WTC11 (cell line): ENCODE data around the gene FGR. TPM values are rescaled to one million over a fixed set of nuclear protein-coding genes. Genes with fewer than 3 reads are reported as not detected.

Experiments used
- ATAC-seq: fragments of 200-7000 bp; cut with Tn5 transposase; 2 replicates; pipeline ENCODE4 v1.10.0; 2021; ENCODE audit warnings: mild to moderate bottlenecking, moderate library complexity
- CTCF ChIA-PET: fragments of 300-600 bp; sonication (Branson Sonifier 250); formaldehyde crosslinking; loops from one replicate; lab custom pipeline; 2021; ENCODE audit warnings: antibody characterized with exemption; lab: Charles Lee
- POLR2A ChIA-PET: fragments of 350-600 bp; sonication (Branson Sonifier 250); formaldehyde crosslinking; loops from one replicate; lab custom pipeline; 2021; ENCODE audit warnings: antibody characterized with exemption; lab: Charles Lee
- DNase-seq: peaks from one replicate; pipeline ENCODE4 v3.0.0; 2021; ENCODE audit warnings: low spot score
- H3K27ac Mint-ChIP-seq: 2 replicates; pipeline ENCODE4 v1.8.0; 2021; ENCODE audit warnings: mixed read lengths
- H3K27me3 Mint-ChIP-seq: 2 replicates; pipeline ENCODE4 v1.8.0; 2021; ENCODE audit warnings: low read depth, mild to moderate bottlenecking, moderate library complexity, mixed read lengths
- H3K36me3 Mint-ChIP-seq: 2 replicates; pipeline ENCODE4 v1.8.0; 2021; ENCODE audit warnings: mixed read lengths
- H3K4me1 Mint-ChIP-seq: 2 replicates; pipeline ENCODE4 v1.8.0; 2022; ENCODE audit warnings: mixed read lengths
- H3K4me3 Mint-ChIP-seq: 2 replicates; pipeline ENCODE4 v1.8.0; 2021; ENCODE audit warnings: mild to moderate bottlenecking, moderate library complexity, mixed read lengths
- H3K9me3 Mint-ChIP-seq: 2 replicates; pipeline ENCODE4 v1.8.0; 2021; ENCODE audit warnings: mixed read lengths
- EMX1 ChIP-seq: fragments of 250-450 bp; sonication (Bioruptor Pico); IDR thresholded peaks from 2 replicates; pipeline ENCODE4 v1.8.0; 2021; ENCODE audit warnings: mild to moderate bottlenecking
- ETV6 ChIP-seq: sonication (generic); formaldehyde crosslinking; IDR thresholded peaks from 2 replicates; pipeline ENCODE4 v1.8.1; 2022; ENCODE audit warnings: mild to moderate bottlenecking, missing genetic modification reagents
- JUN ChIP-seq: sonication (generic); formaldehyde crosslinking; IDR thresholded peaks from 2 replicates; pipeline ENCODE4 v1.8.0; 2023; ENCODE audit warnings: mild to moderate bottlenecking, missing genetic modification reagents
- NFE2L1 ChIP-seq: sonication (generic); formaldehyde crosslinking; IDR thresholded peaks from 2 replicates; pipeline ENCODE4 v1.8.1; 2023; ENCODE audit warnings: missing genetic modification reagents
- RELA ChIP-seq: sonication (generic); formaldehyde crosslinking; IDR thresholded peaks from 2 replicates; pipeline ENCODE4 v1.8.1; 2022; ENCODE audit warnings: missing genetic modification reagents, mild to moderate bottlenecking, borderline replicate concordance
- RORB ChIP-seq: fragments of 250-450 bp; sonication (Bioruptor Pico); IDR thresholded peaks from 2 replicates; pipeline ENCODE4 v1.9.0; 2021; ENCODE audit warnings: mild to moderate bottlenecking
- SMAD3 ChIP-seq: sonication (generic); formaldehyde crosslinking; IDR thresholded peaks from 2 replicates; pipeline ENCODE4 v1.8.0; 2022; ENCODE audit warnings: missing genetic modification reagents, mild to moderate bottlenecking, borderline replicate concordance
- ZNF121 ChIP-seq: sonication (generic); formaldehyde crosslinking; IDR thresholded peaks from 2 replicates; pipeline ENCODE4 v1.8.0; 2023; ENCODE audit warnings: missing genetic modification reagents
- ZNF416 ChIP-seq: fragments of 250-450 bp; sonication (Bioruptor Pico); IDR thresholded peaks from 2 replicates; pipeline ENCODE4 v1.9.0; 2021; ENCODE audit warnings: mild to moderate bottlenecking, inconsistent platforms
- ZNF423 ChIP-seq: fragments of 250-450 bp; sonication (Bioruptor Pico); IDR thresholded peaks from 2 replicates; pipeline ENCODE4 v2.1.2; 2022; ENCODE audit warnings: mild to moderate bottlenecking, moderate library complexity
- total RNA-seq: library from RNA; stranded (reverse); gene quantifications from 3 replicates; pipeline ENCODE4 v1.2.3, GENCODE V29; 2021
- TF ChIP-seq, protein P1 (sequence below): fragments of 250-450 bp; sonication (Bioruptor Pico); IDR thresholded peaks from 2 replicates; pipeline ENCODE4 v1.9.0; 2021; ENCODE audit warnings: mild to moderate bottlenecking, borderline replicate concordance
- TF ChIP-seq, protein P2 (sequence below): fragments of 250-450 bp; sonication (Bioruptor Pico); IDR thresholded peaks from 2 replicates; pipeline ENCODE4 v1.9.0; 2021; ENCODE audit warnings: mild to moderate bottlenecking
- TF ChIP-seq, protein P3 (sequence below): sonication (generic); formaldehyde crosslinking; IDR thresholded peaks from 2 replicates; pipeline ENCODE4 v1.8.1; 2022; ENCODE audit warnings: missing genetic modification reagents, borderline replicate concordance
- TF ChIP-seq, protein P4 (sequence below): sonication (generic); formaldehyde crosslinking; IDR thresholded peaks from 2 replicates; pipeline ENCODE4 v1.8.0; 2023; ENCODE audit warnings: missing genetic modification reagents
- TF ChIP-seq, protein P5 (sequence below): sonication (generic); formaldehyde crosslinking; IDR thresholded peaks from 2 replicates; pipeline ENCODE4 v1.8.1; 2022; ENCODE audit warnings: mild to moderate bottlenecking, moderate library complexity, missing genetic modification reagents
- TF ChIP-seq, protein P6 (sequence below): sonication (generic); formaldehyde crosslinking; IDR thresholded peaks from 2 replicates; pipeline ENCODE4 v1.8.1; 2022; ENCODE audit warnings: low read depth, missing genetic modification reagents, borderline replicate concordance
- TF ChIP-seq, protein P7 (sequence below): sonication (generic); formaldehyde crosslinking; IDR thresholded peaks from 2 replicates; pipeline ENCODE4 v1.8.0; 2022; ENCODE audit warnings: mild to moderate bottlenecking, missing genetic modification reagents
- TF ChIP-seq, protein P8 (sequence below): sonication (generic); formaldehyde crosslinking; IDR thresholded peaks from 2 replicates; pipeline ENCODE4 v1.8.0; 2022; ENCODE audit warnings: mild to moderate bottlenecking, missing genetic modification reagents

The FGR gene
- total RNA-seq, 1 experiment from 2014 or later = 0.77 TPM

DNA sequence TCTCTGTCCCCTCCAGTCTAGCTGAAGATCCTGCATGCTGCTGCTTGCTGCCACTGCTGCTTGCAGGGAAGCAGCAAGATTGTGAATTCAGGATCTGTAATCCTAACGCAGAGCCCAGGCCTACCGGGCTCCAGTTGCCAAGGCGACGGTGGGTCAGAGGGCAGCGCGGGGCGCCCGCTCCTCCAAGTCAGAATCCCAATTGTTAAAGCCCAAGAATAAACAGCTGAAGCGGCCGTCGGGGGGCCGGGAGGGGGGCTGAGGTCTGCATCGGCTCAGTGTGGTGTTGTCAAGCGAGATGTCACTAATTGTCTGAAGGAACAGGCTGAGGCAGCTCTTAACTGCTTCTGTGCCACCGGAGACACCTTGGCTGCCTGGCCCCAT, 67.8 kb downstream of the FGR start (continued):
- TF ChIP-seq, protein P1, sequence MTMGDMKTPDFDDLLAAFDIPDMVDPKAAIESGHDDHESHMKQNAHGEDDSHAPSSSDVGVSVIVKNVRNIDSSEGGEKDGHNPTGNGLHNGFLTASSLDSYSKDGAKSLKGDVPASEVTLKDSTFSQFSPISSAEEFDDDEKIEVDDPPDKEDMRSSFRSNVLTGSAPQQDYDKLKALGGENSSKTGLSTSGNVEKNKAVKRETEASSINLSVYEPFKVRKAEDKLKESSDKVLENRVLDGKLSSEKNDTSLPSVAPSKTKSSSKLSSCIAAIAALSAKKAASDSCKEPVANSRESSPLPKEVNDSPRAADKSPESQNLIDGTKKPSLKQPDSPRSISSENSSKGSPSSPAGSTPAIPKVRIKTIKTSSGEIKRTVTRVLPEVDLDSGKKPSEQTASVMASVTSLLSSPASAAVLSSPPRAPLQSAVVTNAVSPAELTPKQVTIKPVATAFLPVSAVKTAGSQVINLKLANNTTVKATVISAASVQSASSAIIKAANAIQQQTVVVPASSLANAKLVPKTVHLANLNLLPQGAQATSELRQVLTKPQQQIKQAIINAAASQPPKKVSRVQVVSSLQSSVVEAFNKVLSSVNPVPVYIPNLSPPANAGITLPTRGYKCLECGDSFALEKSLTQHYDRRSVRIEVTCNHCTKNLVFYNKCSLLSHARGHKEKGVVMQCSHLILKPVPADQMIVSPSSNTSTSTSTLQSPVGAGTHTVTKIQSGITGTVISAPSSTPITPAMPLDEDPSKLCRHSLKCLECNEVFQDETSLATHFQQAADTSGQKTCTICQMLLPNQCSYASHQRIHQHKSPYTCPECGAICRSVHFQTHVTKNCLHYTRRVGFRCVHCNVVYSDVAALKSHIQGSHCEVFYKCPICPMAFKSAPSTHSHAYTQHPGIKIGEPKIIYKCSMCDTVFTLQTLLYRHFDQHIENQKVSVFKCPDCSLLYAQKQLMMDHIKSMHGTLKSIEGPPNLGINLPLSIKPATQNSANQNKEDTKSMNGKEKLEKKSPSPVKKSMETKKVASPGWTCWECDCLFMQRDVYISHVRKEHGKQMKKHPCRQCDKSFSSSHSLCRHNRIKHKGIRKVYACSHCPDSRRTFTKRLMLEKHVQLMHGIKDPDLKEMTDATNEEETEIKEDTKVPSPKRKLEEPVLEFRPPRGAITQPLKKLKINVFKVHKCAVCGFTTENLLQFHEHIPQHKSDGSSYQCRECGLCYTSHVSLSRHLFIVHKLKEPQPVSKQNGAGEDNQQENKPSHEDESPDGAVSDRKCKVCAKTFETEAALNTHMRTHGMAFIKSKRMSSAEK (CRISPR knock-in tag) = no peak
- TF ChIP-seq RELA (CRISPR knock-in tag) (no peak), ZNF121 (CRISPR knock-in tag) (no peak)

DNA sequence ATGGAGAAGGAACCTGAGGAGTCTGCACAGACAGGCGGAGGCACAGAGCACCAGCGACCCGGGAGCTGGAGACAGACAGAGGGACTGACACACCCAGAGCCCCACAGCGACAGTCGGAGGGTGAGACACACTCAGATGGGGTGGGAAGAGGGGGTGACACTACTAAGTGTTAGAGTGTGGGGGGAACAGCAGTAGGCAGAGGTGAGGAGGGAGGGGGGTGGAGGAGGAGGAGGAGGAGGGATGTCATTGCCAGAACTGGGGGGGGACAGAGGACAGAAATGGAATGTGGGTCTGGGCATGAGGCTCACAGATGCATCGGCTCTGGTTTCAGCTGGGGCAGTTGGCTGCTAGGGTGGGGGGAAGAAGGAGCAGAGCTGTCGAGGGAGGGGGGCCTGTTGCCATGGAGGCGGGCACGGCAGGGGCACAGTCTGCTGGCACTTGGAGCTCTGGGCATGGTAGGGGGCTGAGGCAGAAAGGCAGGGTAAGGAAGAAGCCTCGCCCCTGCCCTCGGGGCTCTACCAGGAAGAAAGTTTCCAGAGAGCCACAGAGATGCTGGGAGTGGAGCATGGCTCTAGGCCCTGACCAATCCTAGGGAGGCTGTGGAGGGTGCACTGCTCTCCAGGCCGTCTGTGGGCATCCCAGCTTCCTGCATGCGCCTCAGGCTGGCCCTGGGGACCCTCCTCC, 68.4 kb downstream of the FGR start:
- ChIA-PET CTCF (interaction anchor here (0.6 to 16.0 kb wide), 7 partner anchors 10 to 1295 kb away, joined by 3 to 489 read pairs (median 20); partner anchors contain the start of gene AHDC1), POLR2A (interaction anchor here (0.7 to 1.2 kb wide), 2 partner anchors 9 to 217 kb away, joined by 3 to 4 read pairs; no protein-coding TSS in a partner anchor)
- Mint-ChIP-seq H3K36me3 (no peaks in the 10 kb centered on the region), H3K27ac (peak overlapping the region; percentile 9; the same call in 1 of the 2 replicates), H3K9me3 (no peaks in the 10 kb centered on the region), H3K27me3 (no peaks in the 10 kb centered on the region), H3K4me1 (peaks cover 86% of the 10 kb centered on the region), H3K4me3 (no peak overlapping the region)
- TF ChIP-seq, protein P2, sequence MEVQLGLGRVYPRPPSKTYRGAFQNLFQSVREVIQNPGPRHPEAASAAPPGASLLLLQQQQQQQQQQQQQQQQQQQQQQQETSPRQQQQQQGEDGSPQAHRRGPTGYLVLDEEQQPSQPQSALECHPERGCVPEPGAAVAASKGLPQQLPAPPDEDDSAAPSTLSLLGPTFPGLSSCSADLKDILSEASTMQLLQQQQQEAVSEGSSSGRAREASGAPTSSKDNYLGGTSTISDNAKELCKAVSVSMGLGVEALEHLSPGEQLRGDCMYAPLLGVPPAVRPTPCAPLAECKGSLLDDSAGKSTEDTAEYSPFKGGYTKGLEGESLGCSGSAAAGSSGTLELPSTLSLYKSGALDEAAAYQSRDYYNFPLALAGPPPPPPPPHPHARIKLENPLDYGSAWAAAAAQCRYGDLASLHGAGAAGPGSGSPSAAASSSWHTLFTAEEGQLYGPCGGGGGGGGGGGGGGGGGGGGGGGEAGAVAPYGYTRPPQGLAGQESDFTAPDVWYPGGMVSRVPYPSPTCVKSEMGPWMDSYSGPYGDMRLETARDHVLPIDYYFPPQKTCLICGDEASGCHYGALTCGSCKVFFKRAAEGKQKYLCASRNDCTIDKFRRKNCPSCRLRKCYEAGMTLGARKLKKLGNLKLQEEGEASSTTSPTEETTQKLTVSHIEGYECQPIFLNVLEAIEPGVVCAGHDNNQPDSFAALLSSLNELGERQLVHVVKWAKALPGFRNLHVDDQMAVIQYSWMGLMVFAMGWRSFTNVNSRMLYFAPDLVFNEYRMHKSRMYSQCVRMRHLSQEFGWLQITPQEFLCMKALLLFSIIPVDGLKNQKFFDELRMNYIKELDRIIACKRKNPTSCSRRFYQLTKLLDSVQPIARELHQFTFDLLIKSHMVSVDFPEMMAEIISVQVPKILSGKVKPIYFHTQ (CRISPR knock-in tag) = no peak
- TF ChIP-seq JUN (CRISPR knock-in tag) (no peak), ZNF423 (CRISPR knock-in tag) (no peak), ETV6 (CRISPR knock-in tag) (no peak), EMX1 (no peak), ZNF416 (CRISPR knock-in tag) (no peak), NFE2L1 (CRISPR knock-in tag) (no peak), SMAD3 (CRISPR knock-in tag) (no peak), RORB (CRISPR knock-in tag) (no peak)
- TF ChIP-seq, protein P3, sequence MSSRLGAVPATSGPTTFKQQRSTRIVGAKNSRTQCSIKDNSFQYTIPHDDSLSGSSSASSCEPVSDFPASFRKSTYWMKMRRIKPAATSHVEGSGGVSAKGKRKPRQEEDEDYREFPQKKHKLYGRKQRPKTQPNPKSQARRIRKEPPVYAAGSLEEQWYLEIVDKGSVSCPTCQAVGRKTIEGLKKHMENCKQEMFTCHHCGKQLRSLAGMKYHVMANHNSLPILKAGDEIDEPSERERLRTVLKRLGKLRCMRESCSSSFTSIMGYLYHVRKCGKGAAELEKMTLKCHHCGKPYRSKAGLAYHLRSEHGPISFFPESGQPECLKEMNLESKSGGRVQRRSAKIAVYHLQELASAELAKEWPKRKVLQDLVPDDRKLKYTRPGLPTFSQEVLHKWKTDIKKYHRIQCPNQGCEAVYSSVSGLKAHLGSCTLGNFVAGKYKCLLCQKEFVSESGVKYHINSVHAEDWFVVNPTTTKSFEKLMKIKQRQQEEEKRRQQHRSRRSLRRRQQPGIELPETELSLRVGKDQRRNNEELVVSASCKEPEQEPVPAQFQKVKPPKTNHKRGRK (CRISPR knock-in tag) = no peak
- TF ChIP-seq, protein P4, sequence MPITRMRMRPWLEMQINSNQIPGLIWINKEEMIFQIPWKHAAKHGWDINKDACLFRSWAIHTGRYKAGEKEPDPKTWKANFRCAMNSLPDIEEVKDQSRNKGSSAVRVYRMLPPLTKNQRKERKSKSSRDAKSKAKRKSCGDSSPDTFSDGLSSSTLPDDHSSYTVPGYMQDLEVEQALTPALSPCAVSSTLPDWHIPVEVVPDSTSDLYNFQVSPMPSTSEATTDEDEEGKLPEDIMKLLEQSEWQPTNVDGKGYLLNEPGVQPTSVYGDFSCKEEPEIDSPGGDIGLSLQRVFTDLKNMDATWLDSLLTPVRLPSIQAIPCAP (CRISPR knock-in tag) = no peak
- TF ChIP-seq, protein P5, sequence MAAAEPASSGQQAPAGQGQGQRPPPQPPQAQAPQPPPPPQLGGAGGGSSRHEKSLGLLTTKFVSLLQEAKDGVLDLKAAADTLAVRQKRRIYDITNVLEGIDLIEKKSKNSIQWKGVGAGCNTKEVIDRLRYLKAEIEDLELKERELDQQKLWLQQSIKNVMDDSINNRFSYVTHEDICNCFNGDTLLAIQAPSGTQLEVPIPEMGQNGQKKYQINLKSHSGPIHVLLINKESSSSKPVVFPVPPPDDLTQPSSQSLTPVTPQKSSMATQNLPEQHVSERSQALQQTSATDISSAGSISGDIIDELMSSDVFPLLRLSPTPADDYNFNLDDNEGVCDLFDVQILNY = no peak
- TF ChIP-seq, protein P6, sequence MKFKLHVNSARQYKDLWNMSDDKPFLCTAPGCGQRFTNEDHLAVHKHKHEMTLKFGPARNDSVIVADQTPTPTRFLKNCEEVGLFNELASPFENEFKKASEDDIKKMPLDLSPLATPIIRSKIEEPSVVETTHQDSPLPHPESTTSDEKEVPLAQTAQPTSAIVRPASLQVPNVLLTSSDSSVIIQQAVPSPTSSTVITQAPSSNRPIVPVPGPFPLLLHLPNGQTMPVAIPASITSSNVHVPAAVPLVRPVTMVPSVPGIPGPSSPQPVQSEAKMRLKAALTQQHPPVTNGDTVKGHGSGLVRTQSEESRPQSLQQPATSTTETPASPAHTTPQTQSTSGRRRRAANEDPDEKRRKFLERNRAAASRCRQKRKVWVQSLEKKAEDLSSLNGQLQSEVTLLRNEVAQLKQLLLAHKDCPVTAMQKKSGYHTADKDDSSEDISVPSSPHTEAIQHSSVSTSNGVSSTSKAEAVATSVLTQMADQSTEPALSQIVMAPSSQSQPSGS (CRISPR knock-in tag) = no peak
- TF ChIP-seq, protein P7, sequence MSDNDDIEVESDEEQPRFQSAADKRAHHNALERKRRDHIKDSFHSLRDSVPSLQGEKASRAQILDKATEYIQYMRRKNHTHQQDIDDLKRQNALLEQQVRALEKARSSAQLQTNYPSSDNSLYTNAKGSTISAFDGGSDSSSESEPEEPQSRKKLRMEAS (CRISPR knock-in tag) = no peak
- TF ChIP-seq, protein P8, sequence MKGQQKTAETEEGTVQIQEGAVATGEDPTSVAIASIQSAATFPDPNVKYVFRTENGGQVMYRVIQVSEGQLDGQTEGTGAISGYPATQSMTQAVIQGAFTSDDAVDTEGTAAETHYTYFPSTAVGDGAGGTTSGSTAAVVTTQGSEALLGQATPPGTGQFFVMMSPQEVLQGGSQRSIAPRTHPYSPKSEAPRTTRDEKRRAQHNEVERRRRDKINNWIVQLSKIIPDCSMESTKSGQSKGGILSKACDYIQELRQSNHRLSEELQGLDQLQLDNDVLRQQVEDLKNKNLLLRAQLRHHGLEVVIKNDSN (CRISPR knock-in tag) = no peak
- DNase-seq (no peak), ATAC-seq (no peak)
